GM18505 (cell line): Measurements from ENCODE around the gene COL23A1.

ENCODE experiments used
- ATAC-seq: cut with Tn5 transposase; IDR thresholded peaks from one replicate; pipeline ENCODE4 v1.9.1; 2021; ENCODE audit not compliant: unreplicated experiment
- POLR2A ChIP-seq: IDR thresholded peaks from 4 replicates; pipeline ENCODE4 v1.6.1; 2011; ENCODE audit warnings: borderline replicate concordance; ENCODE audit not compliant: insufficient read depth, insufficient read length; ENCODE audit errors: extremely low read depth

The COL23A1 gene

GRCh38 chr5:178432421-178433272 lies 157.5 kb downstream of the COL23A1 start:
- TF ChIP-seq POLR2A, result no peak
- no peak for ATAC-seq

GRCh38 chr5:178431782-178432165 lies 158.4 kb downstream of the COL23A1 start:
- ATAC-seq, result no peak
- TF ChIP-seq POLR2A, result no peak

DNA sequence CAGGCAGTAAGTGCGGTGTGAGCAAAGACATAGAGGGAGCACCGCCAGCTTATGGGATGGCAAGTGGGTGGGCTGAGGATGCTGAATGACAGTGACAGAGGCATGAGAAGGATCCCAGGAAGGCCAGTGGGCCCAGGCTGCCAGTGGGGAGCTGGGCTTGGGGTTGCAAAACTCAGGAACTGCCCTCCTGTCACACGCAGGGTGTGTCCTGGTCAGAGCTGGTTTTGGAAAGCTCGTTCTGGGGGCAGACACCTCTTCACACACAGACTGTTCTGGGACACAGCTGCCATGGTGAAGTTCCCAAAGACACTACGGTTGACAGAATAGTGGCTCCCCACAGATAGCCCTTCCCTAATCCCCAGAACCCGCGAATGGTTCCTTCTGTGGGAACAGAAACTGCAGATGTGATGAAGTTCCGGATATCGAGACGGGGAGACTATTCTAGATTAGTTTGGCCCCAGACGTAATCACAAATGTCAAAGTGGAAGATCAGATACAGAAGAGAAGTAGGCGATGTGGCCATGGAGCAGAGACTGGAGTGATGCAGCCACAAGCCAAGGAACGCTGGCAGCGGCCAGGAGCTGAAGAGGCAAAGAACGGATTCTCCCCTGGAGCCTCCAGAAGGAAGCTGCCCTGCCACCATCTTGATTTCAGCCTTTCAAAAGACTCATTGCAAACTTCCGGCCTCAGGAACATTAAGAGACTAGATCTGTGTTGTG lies 159.0 kb downstream of the COL23A1 start:
- no peak for ATAC-seq
- TF ChIP-seq POLR2A, result no peak

DNA sequence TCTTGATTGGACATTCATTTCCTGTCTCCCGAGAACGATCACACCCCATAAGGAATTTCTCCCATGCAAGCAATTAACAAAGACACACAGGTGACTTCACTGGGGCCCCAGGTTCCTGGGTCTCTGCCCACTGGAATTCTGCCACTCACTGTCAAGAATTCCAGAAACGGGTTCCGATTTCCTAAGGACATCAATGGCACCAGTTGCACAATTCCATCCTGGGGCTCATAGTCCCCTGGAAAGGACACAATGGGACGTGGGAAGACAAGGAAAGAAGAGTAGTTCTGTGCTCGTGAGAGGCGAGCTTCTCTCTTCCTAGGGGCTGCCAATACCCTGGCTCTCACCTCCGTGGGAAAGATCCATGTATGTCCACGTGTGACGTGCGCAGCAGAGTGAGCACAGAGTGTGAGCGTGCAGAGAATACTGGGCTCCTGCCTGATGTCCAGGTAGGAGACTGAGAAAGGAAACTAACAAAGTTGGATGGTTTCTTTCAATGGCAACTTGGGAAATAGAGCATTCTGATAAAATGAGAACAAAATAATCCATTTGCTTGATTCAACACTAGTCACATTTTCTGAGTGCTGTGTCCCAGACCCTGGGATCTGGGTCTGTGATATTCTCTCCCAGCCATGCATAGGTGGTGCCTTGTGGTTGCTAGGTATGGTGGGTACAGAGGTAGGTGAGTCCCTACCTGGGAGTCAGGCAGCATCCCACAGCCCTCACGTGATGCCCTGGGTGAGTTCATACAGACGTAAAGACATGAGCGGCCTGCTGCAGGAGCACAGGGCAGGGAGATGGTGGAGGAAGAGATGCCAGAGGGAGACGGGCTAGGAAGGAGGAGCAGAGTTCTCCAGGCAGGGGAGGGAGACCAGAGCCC lies 159.8 kb downstream of the COL23A1 start:
- no peak for TF ChIP-seq POLR2A
- no peak for ATAC-seq

DNA sequence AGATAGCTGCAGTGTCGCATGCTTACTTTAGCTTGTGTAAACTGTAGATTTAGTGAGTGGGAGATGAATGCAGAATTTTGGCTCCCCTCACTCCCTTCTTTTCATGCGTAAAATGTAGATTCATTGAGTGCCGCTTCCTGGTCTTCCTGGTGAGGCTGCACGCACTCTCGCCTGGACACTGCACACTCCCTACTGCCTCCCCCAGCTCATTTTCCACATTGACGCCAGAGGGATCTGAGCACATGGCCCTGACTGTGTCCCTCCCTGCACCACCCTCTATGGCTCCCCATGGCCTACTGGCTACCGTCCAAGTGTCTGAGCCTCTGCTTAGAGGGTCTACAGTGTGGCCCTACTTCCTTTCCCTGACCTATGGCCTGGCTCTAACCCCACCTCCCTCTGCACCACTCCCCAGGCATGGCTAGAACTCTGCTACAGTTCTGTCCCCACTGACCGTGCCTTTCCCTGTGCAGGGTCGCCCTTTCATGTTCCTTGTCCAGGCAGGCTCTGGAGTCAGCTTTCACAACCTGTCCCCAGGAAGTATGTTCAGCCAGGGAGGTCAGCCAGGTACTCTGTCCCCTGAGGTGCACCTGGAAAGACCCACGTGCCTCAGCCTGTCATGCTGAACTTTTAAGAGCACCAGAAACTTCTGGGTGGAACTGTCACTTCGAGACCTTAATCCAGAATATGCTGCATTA lies 160.6 kb downstream of the COL23A1 start:
- TF ChIP-seq POLR2A, result no peak
- no peak for ATAC-seq

DNA sequence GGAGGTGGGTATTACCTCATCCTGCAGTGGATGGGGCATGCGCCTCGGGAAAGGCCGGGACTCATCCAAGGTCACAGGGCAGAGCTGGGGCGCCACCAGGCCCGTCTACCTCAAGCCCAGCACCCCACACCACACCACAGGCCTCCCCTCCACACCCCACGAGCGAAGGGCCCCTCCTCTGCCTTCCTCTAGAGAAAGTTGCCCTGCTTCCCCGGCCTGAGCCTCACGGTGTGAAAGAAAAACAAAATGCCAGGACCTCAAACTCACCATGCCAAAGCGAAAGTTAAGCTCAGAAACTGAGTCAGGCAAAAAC lies 161.1 kb downstream of the COL23A1 start:
- no peak for TF ChIP-seq POLR2A
- no peak for ATAC-seq

DNA sequence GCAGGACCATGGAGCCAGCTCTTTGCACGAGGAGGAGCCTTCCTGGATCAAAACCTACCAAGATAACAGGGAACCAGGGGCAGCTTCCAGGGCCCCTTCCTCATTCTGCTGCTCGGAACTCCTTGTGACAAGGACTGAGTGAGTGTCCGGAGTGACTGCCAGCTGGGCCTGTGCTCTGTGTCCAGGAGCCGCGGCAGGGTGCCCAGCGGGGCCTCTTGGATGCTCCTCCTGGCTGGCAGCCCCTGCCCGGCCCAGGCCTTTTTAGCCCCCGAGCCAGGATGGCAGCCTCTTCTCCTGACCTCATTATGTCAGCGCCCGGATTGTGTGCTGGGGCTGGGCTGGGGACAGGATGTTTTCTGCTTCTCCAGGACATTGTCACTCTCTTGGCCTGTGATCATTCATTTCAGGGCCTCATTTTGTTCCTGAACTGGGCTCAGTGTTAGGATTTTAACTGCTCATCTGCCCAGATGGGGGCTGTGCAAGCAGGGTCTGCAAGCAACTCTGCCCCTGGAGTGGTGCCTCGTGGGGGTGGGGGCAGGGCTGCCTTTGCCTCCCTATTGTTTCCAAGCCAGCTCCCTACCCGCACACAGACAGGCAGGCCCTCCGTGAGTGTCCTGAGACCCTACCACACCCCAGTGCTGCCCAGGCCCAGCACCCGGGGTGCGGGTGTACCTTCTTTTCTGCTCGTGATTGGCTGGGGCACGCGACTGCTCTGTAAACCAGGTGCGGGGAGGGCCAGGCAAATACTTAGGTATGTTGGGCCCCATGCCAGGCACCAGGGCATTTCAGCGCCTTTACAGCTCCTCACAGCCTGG lies 161.6 kb downstream of the COL23A1 start:
- TF ChIP-seq POLR2A, result no peak
- ATAC-seq, result no peak

GRCh38 chr5:178427576-178428197 lies 162.5 kb downstream of the COL23A1 start:
- ATAC-seq, result no peak
- TF ChIP-seq POLR2A, result no peak

DNA sequence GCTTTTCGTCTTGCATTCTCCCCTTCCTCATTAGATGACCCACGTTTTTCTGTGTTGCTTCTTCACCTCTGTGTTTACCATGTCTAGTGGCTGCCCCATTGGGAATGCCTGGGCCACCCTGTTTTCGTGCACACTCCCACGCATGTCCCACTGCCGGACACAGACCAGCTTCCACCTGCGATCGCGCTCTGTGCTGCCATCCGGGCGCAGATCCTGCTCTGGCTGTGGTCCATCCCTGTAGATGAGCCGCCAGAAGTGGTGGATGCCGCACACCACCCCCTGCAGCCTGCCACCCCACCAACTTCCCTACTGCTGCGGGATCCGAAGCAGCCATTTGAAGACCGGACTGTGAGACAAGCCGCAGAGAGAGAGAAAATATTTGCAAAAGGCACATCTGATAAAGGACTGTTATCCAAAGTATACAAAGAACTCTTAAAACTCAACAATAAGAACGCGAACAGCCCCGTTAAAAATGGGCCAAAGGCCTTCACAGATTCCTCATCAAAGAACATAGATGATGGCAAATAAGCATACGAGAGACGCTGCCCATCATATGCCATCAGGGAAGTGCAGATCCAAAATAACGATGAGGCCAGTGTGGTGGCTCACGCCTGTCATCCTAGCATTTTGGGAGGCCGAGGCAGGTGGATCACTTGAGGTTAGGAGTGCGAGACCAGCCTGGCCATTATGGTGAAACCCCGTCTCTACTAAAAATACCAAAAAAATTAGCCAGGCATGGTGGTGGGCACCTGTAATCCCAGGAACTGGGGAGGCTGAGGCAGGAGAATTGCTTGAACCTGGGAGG lies 163.7 kb downstream of the COL23A1 start:
- no peak for ATAC-seq
- no peak for TF ChIP-seq POLR2A

DNA sequence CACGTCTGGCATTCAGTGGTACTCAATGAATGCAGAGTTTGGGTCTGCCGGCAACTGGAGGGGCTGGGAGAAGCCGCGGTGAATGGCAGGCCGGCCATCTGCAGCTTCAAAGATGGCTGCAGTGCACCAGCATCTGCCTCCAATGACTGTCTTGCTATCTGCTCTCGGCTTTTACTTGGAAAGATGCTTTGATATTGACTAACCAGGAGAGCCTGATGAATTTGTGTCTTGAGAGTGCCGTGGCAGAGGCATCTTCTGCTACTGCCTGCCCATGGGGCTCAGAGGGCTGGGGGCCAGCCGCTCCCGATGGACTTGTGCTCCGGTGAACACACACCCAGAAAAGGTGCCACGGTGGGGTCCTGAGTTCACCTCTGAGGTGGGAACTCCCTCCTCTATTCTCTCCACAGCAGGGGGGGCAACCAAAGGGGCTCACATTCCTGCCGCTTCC lies 164.5 kb downstream of the COL23A1 start:
- ATAC-seq, result no peak
- no peak for TF ChIP-seq POLR2A

DNA sequence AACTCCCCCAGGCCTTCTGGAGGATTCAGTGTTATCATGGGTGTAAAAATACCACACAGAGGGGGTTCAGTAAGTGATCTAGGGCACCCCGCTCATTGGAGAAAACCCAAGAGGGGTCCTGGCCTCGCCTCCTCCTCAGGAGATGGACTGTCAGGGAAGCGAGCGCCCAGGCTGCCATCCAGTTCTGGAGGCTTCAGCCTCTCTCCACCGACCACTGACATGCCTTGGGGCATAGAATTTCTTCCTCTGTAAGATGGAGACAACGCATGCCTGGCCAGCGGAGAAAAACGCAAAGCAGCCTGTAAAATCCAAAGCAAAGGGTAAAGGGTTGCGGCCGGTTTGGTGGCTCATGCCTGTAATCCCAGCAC lies 165.4 kb downstream of the COL23A1 start:
- ATAC-seq, result no peak
- no peak for TF ChIP-seq POLR2A
